Measurements from ENCODE around the gene HIGD2B.
"Not testable (repeated sequence)": the region's sequence is repeated elsewhere in the genome, so short reads cannot be mapped to it uniquely, and the experiment has no call there.

- TF ChIP-seq MTF1 (CRISPR knock-in tag; IDR thresholded peaks at IDR 0.05); REST (IDR thresholded peaks at IDR 0.05; ENCODE audit: borderline replicate concordance in 1 of 2, low read depth in 1 of 2, low read length in 2 of 2); ZNF530 (CRISPR knock-in tag; IDR thresholded peaks at IDR 0.05; ENCODE audit: low read depth); ZZZ3 (CRISPR knock-in tag; IDR thresholded peaks at IDR 0.05; ENCODE audit: borderline replicate concordance); SCMH1 (CRISPR knock-in tag; IDR thresholded peaks at IDR 0.05; ENCODE audit: borderline replicate concordance); ATF3 (CRISPR knock-in tag; IDR thresholded peaks at IDR 0.05); HCFC1 (IDR thresholded peaks at IDR 0.05; ENCODE audit: low read depth, low read length): not testable (repeated sequence)
These were observed 31.6 kb downstream of the HIGD2B start, which contains the start of gene GOLGA6B for GRCh38 chr15:72654397-72654796.
